Fibroblast of villous mesenchyme (primary cell): ENCODE results near the gene CKMT2. TPM values are rescaled to one million over a fixed set of nuclear protein-coding genes. Genes with fewer than 3 reads are reported as not detected.

Experiments used
- DNase-seq: peaks from one replicate; pipeline ENCODE4 v3.0.0-alpha.2; 2010; ENCODE audit warnings: low read depth
- H3K4me3 ChIP-seq: 2 replicates; pipeline ENCODE4 v1.5.1; 2011; ENCODE audit warnings: low read depth, mild to moderate bottlenecking, low read length
- total RNA-seq: library from RNA; depleted of rRNA; stranded (reverse); fragments of >200 nt; gene quantifications from 2 replicates; pipeline ENCODE4 v1.2.3, GENCODE V29; 2012
- TF ChIP-seq, protein P1 (sequence below): IDR thresholded peaks from 2 replicates; pipeline ENCODE4 v1.5.1; 2012; ENCODE audit warnings: low read depth, mild to moderate bottlenecking, low read length; ENCODE audit not compliant: insufficient read depth

CKMT2 gene
- total RNA-seq, 1 donor, result 0.43 TPM

DNA sequence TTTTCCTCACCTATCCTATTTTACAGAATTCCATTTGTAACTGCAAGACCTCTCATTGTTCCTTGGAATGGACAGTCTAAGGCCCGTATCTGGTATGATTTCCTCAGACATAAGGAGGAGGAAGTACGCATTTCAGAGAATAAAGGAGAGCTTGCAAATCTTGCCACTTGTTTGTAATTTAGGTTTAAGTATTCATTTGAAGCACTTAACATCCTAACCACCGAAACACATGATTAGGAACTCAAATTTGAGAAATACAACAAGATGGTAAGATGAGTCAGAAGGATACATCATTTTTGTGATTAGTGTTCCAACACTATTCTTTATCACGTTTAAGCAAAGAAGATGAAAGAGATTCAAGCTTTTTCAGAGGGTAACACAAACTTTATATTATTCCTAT is 64.4 kb downstream of the CKMT2 start:
- DNase-seq, result no peak
- TF ChIP-seq, protein P1, sequence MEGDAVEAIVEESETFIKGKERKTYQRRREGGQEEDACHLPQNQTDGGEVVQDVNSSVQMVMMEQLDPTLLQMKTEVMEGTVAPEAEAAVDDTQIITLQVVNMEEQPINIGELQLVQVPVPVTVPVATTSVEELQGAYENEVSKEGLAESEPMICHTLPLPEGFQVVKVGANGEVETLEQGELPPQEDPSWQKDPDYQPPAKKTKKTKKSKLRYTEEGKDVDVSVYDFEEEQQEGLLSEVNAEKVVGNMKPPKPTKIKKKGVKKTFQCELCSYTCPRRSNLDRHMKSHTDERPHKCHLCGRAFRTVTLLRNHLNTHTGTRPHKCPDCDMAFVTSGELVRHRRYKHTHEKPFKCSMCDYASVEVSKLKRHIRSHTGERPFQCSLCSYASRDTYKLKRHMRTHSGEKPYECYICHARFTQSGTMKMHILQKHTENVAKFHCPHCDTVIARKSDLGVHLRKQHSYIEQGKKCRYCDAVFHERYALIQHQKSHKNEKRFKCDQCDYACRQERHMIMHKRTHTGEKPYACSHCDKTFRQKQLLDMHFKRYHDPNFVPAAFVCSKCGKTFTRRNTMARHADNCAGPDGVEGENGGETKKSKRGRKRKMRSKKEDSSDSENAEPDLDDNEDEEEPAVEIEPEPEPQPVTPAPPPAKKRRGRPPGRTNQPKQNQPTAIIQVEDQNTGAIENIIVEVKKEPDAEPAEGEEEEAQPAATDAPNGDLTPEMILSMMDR, result no peak
- no peak overlapping the region for H3K4me3 ChIP-seq

DNA sequence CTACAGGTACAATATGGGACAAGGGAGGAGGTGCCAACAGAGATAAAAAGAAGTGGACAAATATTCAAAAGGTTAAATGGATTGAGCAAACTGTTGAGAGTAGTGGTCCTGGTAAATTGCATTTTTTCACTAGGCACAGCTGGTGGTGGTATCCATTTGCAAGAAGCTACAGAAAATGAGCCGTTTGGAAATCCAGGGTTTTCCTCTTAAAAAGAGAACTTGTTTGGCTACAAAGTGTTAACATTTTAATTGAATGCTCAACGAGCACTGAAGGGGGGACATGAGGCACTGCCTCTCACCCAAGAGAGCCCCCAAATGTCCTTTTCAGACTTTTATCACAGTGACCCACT is 67.8 kb downstream of the CKMT2 start:
- TF ChIP-seq, protein P1, result no peak

DNA sequence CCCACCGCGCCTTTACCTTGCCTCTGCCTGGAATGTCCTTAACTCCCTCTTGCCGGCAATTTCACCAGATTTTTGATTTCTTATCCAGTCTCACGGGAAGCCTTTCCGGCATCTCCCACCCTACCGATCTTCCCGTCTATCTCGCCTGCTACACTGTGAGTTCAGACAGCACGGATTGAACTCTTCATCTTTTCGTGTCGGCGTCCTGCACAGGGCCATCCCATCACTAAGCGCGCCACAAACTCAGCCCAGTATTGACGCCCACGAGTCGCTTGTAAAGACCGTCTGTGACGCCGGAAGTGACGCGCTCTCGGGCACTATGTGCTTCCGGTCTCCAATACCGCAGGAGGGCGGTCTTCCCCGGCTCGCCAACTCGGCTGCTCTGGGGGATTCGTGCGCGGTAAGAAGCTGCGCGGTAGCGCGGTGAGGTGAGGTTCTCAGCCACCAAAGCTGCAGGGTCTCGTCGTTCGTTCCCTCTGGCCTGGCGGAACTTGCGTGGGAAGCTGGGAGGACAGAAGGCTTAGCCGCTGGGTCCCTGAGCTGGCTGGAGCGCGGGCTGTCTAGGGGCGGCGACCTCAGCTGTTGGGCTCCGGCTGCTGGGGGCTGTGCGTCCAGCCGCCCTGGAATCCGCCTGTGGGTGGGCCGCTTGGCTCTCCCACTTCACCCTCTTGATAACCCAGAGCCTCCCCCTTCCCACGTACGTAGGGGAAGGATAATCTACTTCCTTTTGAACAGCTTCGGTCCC is 68.3 kb downstream of the CKMT2 start, which contains the start of gene ZCCHC9:
TSS of gene ZCCHC9 (plus strand) at position 317 of the 745 bp plus-strand sequence. CDS start 3,171 bp downstream, outside the sequence.
- peak; percentile 95 for DNase-seq
- peak within 1 kb of the TSS; percentile 95 for H3K4me3 ChIP-seq
- TF ChIP-seq, protein P1, result peak; percentile 27

More for the DNA sequence above, 67.8 kb downstream of the CKMT2 start:
- H3K4me3 ChIP-seq, result peak overlapping the region; percentile 95
- no peak for DNase-seq

DNA sequence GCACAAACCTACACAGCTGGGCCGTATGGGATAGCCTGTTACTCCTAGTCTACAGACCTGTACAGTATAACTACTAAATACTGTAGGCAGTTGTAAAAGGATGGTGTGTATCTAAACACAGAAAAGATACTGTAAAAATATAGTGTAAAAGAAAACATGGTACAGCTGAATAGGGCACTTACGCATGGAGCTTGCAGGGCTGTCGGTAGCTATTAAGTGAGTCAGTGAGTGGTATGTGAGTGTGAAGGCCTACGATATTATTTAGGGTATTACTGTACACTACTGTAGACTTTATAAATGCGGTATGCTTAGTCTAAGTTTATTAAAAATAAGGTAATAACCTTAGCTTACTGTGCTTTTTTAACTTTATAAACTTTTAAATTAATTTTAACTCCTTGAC is 69.5 kb downstream of the CKMT2 start:
- peak; percentile 17 for DNase-seq
- TF ChIP-seq, protein P1, result no peak
- H3K4me3 ChIP-seq, result peak overlapping the region; percentile 95

DNA sequence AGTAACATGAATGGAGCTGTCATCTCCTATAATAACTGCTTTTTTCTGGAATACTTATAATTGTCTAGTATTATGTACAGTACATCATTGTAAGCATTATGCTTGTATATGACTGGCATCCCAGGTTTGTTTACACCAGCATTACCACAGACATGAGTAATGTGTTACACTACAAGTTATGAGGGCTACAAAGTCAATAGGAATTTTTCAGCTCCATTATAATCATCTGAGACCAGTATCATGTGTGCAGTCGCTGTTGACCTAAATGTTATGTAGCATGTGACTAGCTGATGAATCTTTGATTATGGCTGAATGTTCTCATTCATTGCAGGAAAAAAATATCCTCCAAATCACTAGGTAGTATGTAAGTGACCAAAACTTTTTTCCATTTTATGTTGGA is 70.4 kb downstream of the CKMT2 start:
- no peak overlapping the region for H3K4me3 ChIP-seq
- DNase-seq, result peak; percentile 68
- TF ChIP-seq, protein P1, result no peak

DNA sequence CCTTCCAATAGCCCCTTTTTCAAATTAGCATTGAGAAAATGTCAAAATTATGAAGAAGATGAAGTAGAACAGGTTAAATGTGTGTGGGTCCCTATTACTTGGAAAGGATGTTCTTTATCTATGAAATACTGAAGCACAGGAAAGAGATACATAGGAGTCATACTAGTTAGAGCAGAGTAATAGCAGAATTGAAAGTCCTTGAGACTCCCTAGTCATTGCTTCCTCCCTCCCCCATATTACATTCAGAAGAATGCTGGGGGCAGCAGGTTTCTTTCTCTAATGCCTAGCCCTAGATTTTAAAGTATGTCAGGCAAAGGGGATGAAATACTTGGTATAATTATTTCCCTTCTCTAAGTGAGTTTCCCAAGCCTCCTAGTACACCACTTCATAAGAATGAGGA is 72.7 kb downstream of the CKMT2 start:
- H3K4me3 ChIP-seq, result no peak overlapping the region
- no peak for DNase-seq
- TF ChIP-seq, protein P1, result no peak

DNA sequence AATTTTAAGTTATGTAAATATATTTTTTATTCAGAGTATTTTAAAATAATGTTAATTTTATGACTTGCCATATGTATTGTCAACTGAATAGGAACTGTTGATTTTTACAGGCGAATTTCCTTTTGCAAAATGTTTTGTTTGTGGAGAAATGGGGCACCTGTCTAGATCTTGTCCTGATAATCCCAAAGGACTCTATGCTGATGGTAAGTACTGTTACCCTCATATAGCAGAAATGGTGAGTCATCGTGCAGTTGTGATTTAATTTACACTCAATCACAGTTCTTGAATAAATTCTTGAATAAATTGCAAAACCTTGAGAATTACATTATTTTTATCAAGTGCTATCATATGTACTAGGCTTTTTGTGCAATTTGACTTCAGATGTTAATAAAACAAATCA is 75.7 kb downstream of the CKMT2 start:
- no peak for DNase-seq
- TF ChIP-seq, protein P1, result no peak
- no peak overlapping the region for H3K4me3 ChIP-seq
